MM.1S (cell line): ENCODE results near the gene STN1.

Experiments used
- CTCF ChIP-seq: fragments of 300-600 bp; sonication (generic); IDR thresholded peaks from 2 replicates; pipeline ENCODE4 v1.5.1; 2016; ENCODE audit warnings: antibody characterized with exemption, low read length, mixed read lengths
- EZH2 ChIP-seq: fragments of 300-600 bp; sonication (generic); optimal IDR thresholded peaks from 2 replicates; pipeline ENCODE3; 2017; ENCODE audit warnings: low read depth, mild to moderate bottlenecking, antibody characterized with exemption, low read length, mixed read lengths
- EZH2phosphoT487 ChIP-seq: fragments of 300-600 bp; sonication (generic); IDR thresholded peaks from 2 replicates; pipeline ENCODE4 v1.6.1; 2018; ENCODE audit warnings: antibody characterized with exemption, low read length

GRCh38 chr10:103842605-103843004 lies 75.4 kb downstream of the STN1 start:
- no peak for TF ChIP-seq CTCF
- TF ChIP-seq EZH2: no peak
- TF ChIP-seq EZH2phosphoT487: no peak
